ENCODE results near the gene RBM18.

- TF ChIP-seq EZH2 (IDR thresholded peaks at IDR 0.05; ENCODE audit: insufficient read depth, poor library complexity, severe bottlenecking) (peak; percentile 64), EZH2phosphoT487 (IDR thresholded peaks at IDR 0.05; ENCODE audit: insufficient read depth, low read depth) (no peak)
These were observed 50.8 kb downstream of the RBM18 start for GRCh38 chr9:122213589-122214413.

All from GM23248 (cell line).